PC-9 (cell line): ENCODE data around the gene SLC12A3.

Source experiments
- EZH2 ChIP-seq: fragments of 200-600 bp; sonication (generic); IDR thresholded peaks from 2 replicates; pipeline ENCODE4 v1.8.0; 2017; ENCODE audit warnings: antibody characterized with exemption, low read depth
- TF ChIP-seq, protein P1 (sequence below): fragments of 200-600 bp; sonication (generic); conservative IDR thresholded peaks from 2 replicates; pipeline ENCODE4 v1.6.1; 2017; ENCODE audit warnings: mixed run types, antibody characterized with exemption, mild to moderate bottlenecking, moderate library complexity

DNA sequence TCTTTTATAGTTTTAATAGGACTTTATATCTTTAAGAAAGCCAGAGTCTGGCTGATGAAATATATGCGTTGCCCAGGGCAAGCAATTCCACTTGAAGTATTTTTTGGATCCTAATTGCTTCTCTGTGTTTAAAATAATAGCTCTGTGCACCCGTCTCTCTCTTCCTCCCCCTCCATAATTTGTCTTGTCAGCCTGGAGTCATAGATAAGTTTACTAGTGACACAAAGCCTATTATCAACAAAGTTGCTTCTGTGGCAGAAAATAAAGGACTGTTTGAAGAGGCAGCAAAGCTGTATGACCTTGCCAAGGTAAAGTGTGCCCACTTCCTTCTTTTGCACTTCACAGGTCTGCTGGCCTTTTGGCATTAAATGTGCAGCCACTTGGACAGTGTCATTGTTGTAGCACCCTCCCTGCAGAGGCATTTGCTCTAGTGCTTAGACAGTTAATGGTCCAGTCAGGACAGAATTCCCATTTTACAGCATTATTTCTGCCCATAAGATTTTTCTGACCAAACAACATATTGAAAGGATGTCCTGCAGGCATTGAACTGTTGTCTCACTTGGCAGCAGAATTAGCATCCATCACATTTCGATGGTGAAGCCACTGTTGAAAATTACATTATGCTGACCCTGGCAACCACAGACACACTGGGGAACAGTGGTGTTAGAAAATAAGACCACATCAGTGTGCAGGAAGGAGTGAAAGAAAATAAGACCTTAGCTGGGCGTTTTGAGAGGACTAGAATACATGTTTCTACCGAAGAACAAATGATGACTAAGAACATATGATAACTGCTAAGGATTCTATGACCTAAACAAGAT is 28.4 kb upstream of the SLC12A3 start:
- TF ChIP-seq, protein P1, sequence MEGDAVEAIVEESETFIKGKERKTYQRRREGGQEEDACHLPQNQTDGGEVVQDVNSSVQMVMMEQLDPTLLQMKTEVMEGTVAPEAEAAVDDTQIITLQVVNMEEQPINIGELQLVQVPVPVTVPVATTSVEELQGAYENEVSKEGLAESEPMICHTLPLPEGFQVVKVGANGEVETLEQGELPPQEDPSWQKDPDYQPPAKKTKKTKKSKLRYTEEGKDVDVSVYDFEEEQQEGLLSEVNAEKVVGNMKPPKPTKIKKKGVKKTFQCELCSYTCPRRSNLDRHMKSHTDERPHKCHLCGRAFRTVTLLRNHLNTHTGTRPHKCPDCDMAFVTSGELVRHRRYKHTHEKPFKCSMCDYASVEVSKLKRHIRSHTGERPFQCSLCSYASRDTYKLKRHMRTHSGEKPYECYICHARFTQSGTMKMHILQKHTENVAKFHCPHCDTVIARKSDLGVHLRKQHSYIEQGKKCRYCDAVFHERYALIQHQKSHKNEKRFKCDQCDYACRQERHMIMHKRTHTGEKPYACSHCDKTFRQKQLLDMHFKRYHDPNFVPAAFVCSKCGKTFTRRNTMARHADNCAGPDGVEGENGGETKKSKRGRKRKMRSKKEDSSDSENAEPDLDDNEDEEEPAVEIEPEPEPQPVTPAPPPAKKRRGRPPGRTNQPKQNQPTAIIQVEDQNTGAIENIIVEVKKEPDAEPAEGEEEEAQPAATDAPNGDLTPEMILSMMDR, result no peak
- TF ChIP-seq EZH2, result no peak
